Sigmoid colon (tissue), 7 donors: ENCODE results near the gene SELENOI. TPM values are rescaled to one million over a fixed set of nuclear protein-coding genes. Genes with fewer than 3 reads are reported as not detected.
A peak's percentile ranks its signal among the peaks of the same experiment; 100 is the strongest.

ENCODE experiments used
- DNase-seq: peaks from one replicate; pipeline ENCODE4 v3.0.0-alpha.2; 2019
- H3K27ac ChIP-seq, 4 donors: fragments of 200-600 bp; sonication (generic); one replicate each; pipeline ENCODE4 v1.5.1; 2016 to 2019; ENCODE audit warnings: mild to moderate bottlenecking in 1 of 4
- H3K27me3 ChIP-seq, 3 donors: fragments of 200-600 bp; sonication (generic); one replicate each; pipeline ENCODE4 v1.5.1; 2019; ENCODE audit warnings: mild to moderate bottlenecking in 1 of 3
- H3K36me3 ChIP-seq, 4 donors: fragments of 200-600 bp; sonication (generic); one replicate each; pipeline ENCODE4 v1.5.1; 2016 to 2019
- H3K4me1 ChIP-seq, 4 donors: fragments of 200-600 bp; sonication (generic); one replicate each; pipeline ENCODE4 v1.5.1; 2017 to 2019
- H3K4me3 ChIP-seq, 4 donors: fragments of 200-600 bp; sonication (generic); one replicate each; pipeline ENCODE4 v1.5.1; 2017 to 2019; ENCODE audit warnings: mild to moderate bottlenecking in 2 of 4, moderate library complexity in 1 of 4
- H3K9me3 ChIP-seq, 4 donors: fragments of 200-600 bp in 3 of 4; sonication (generic) in 3 of 4; one replicate each; pipeline versions ENCODE4 v1.5.1 to v1.6.1; 2013 to 2019
- CTCF ChIP-seq, 4 experiments: fragments of 450-650 bp in 3 of 4; fragments of 200-600 bp in 1 of 4; IDR thresholded peaks; one replicate each; pipeline ENCODE4 v1.5.1; 2016 to 2019; ENCODE audit warnings: antibody characterized with exemption in 4 of 4, mild to moderate bottlenecking in 3 of 4, moderate library complexity in 2 of 4
- EP300 ChIP-seq, 4 donors: sonication (generic); formaldehyde crosslinking; IDR thresholded peaks; one replicate each; pipeline ENCODE4 v1.6.1; 2017; ENCODE audit warnings: antibody characterized with exemption in 4 of 4
- POLR2A ChIP-seq, 2 donors: fragments of 450-650 bp; IDR thresholded peaks; one replicate each; pipeline ENCODE4 v1.6.1; 2016; ENCODE audit warnings: antibody characterized with exemption in 2 of 2, mild to moderate bottlenecking in 2 of 2, moderate library complexity in 2 of 2
- POLR2AphosphoS5 ChIP-seq, 4 donors: sonication (generic); formaldehyde crosslinking; IDR thresholded peaks; one replicate each; pipeline ENCODE4 v1.6.1; 2017; ENCODE audit warnings: antibody characterized with exemption in 4 of 4
- WGBS, 2 donors: extraction: QIAGEN DNeasy Blood & Tissue Kit; methylation state at CpG; one replicate each; pipeline ENCODE4 v1.1.7; 2013; 5-methylcytosine and 5-hydroxymethylcytosine counted together
- intact Hi-C: fragments of 100-400 bp; cut with DNase I; formaldehyde crosslinking; loops from one replicate; pipeline ENCODE4 v1.15.1; 2023
- polyA plus RNA-seq, 3 donors: library from polyadenylated mRNA; stranded (reverse); fragments of 200-250 nt; gene quantifications; one replicate each; pipeline ENCODE4 v1.2.3, GENCODE V29; 2013
- total RNA-seq, 4 donors: library from RNA; depleted of rRNA; stranded (reverse); fragments of >200 nt; gene quantifications; one replicate each; pipeline ENCODE4 v1.1.0, GENCODE V29; 2016
- donor health status: healthy with polysubstance abuse.
- donor health status: Bipolar disorder and iron deficiency.
- donor health status: healthy.

Gene SELENOI
- total and polyA plus RNA-seq, 7 donors = 1.2 to 11.0 (median 8.9) TPM

- no peaks in the 10 kb centered on the region for H3K27me3 ChIP-seq
Observed at GRCh38 chr2:26337298-26337697, 8.6 kb upstream of the SELENOI start.

DNA sequence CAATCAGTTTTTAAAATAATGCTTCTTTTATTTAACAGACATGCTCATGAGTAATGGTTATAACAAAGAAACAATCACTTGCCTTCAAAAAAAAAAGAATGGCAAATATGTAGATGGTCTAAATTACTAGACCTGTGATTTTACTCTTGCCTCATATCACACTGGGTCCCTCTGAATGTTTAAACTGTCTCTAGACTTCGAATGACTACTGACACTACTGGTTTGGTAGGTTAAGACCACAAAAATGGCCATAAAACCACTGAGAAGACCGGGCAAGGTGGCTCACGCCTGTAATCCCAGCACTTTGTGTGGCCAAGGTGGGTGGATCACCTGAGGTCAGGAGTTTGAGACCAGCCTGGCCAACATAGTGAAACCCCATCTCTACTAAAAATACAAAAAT, 5.1 kb upstream of the SELENOI start:
- no peak for TF ChIP-seq CTCF (IDR thresholded peaks at IDR 0.05)
- no peak for TF ChIP-seq POLR2AphosphoS5 (IDR thresholded peaks at IDR 0.05)
- no peak for TF ChIP-seq POLR2A (IDR thresholded peaks at IDR 0.05)
- no peak for TF ChIP-seq EP300 (IDR thresholded peaks at IDR 0.05)
- H3K27me3 ChIP-seq = no peaks in the 10 kb centered on the region
- no peaks in the 10 kb centered on the region for H3K9me3 ChIP-seq
- WGBS, 2 donors = 25 to 74% methylated on average over 3 of the region's 3 CpGs
- no peak overlapping the region for H3K27ac ChIP-seq
- no peak overlapping the region for H3K4me3 ChIP-seq
- H3K4me1 ChIP-seq = peaks cover 0 to 12% (median 10%) of the 10 kb centered on the region in 4 donors
- intact Hi-C loops = no loop called here
- H3K36me3 ChIP-seq = no peaks in the 10 kb centered on the region
- no peak for DNase-seq

More at GRCh38 chr2:26337298-26337697, 8.6 kb upstream of the SELENOI start:
- 96 to 98% methylated on average over 2 of the region's 2 CpGs for WGBS, 2 donors
- no peaks in the 10 kb centered on the region for H3K9me3 ChIP-seq
- TF ChIP-seq POLR2A (IDR thresholded peaks at IDR 0.05) = no peak
- intact Hi-C loops = no loop called here
- H3K4me1 ChIP-seq = no peaks in the 10 kb centered on the region
- no peak for DNase-seq
- H3K27ac ChIP-seq = no peak overlapping the region
- H3K4me3 ChIP-seq = no peak overlapping the region
- no peaks in the 10 kb centered on the region for H3K36me3 ChIP-seq

- Histone ChIP-seq H3K9me3 (no peaks in the 10 kb centered on the region), H3K4me1 (peaks cover 0 to 27% (median 26%) of the 10 kb centered on the region in 4 donors), H3K27ac (peak overlapping the region; percentile 90 to 97 (median 92)), H3K4me3 (peak overlapping the region; percentile 64 to 90 (median 80)), H3K27me3 (no peaks in the 10 kb centered on the region), H3K36me3 (no peaks in the 10 kb centered on the region)
- no peak for DNase-seq
- intact Hi-C loops = loop anchor here (5.0 kb wide), 2 partner anchors 102 to 312 kb away; partner anchors contain the start of genes HADHA, HADHB and RAB10
- WGBS, 2 donors = 27 to 49% methylated on average over 17 of the region's 17 CpGs
- TF ChIP-seq EP300 (IDR thresholded peaks at IDR 0.05) (no peak), POLR2AphosphoS5 (IDR thresholded peaks at IDR 0.05) (no peak), CTCF (IDR thresholded peaks at IDR 0.05) (no peak), POLR2A (IDR thresholded peaks at IDR 0.05) (no peak)
Observed at GRCh38 chr2:26344581-26345282, 1.2 kb upstream of the SELENOI start.

DNA sequence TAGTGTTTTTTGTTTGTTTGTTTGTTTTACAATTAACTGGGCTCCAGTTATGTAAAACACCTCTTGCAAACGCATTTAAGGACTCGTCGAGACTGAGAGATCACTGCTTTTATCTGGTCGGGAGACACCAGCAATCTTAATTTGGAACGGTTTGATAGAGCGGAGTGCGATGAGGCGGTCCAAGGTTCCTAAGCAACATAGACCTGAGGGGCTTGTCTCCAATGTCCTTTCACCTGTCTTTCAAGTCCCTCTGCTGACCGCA, 729 bp upstream of the SELENOI start:
- WGBS, 2 donors = 0% methylated on average over 9 of the region's 9 CpGs
- intact Hi-C loops = loop anchor here (5.0 kb wide), 2 partner anchors 103 to 313 kb away; partner anchors contain the start of genes HADHA, HADHB and RAB10
- Histone ChIP-seq H3K4me3 (peak overlapping the region; percentile 64 to 90 (median 80)), H3K4me1 (peaks cover 0 to 27% (median 26%) of the 10 kb centered on the region in 4 donors), H3K36me3 (no peaks in the 10 kb centered on the region), H3K27ac (peak overlapping the region; percentile 90 to 97 (median 92)), H3K9me3 (no peaks in the 10 kb centered on the region), H3K27me3 (no peaks in the 10 kb centered on the region)
- TF ChIP-seq POLR2AphosphoS5 (IDR thresholded peaks at IDR 0.05) = no peak
- TF ChIP-seq POLR2A (IDR thresholded peaks at IDR 0.05) = no peak
- no peak for TF ChIP-seq CTCF (IDR thresholded peaks at IDR 0.05)
- TF ChIP-seq EP300 (IDR thresholded peaks at IDR 0.05) = no peak
- no peak for DNase-seq

DNA sequence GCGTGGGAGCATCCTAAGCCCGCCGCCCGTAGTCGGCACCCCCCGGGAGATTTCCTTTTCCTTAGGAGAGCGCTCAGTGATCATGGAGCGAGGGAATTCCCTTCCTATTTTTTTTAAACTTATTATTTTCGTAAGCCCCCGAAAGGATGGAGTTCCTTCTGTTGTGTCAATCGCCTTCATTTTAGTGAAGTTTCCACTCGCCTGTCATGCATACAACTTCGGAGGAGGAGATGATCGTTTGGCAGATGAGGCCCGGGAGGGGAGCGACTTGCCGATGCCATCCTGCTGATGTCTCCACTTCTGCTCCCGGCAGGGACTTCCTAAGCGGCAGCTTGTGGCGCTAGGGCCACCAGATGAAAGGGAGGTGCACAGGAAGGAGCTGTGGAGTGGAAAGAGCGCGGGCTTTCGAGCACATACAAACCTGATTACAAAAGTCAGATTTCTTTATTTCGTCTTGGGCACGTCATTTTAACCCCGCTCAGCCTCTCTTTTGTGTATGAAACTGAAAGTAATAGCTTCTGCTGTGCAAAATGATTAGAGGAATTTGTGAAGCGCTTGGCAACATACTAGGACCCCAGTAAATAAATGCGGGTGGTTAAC, 611 bp downstream of the SELENOI start, which contains the start of gene ADGRF3:
Gene ADGRF3, minus strand, starts transcription at position 336 of the 600 bp plus-strand sequence. CDS start 555 bp downstream, outside the sequence.
- peaks cover 0 to 27% (median 26%) of the 10 kb centered on the region in 4 donors for H3K4me1 ChIP-seq
- H3K9me3 ChIP-seq = no peaks in the 10 kb centered on the region
- intact Hi-C loops = loop anchor here (5.0 kb wide), 2 partner anchors 104 to 314 kb away; partner anchors contain the start of genes HADHA, HADHB and RAB10
- peak within 1 kb of the TSS; percentile 90 to 97 (median 92) for H3K27ac ChIP-seq
- H3K4me3 ChIP-seq = peak within 1 kb of the TSS; percentile 64 to 90 (median 80)
- no peaks in the 10 kb centered on the region for H3K27me3 ChIP-seq
- H3K36me3 ChIP-seq = no peaks in the 10 kb centered on the region
- TF ChIP-seq EP300 (IDR thresholded peaks at IDR 0.05) (no peak), CTCF (IDR thresholded peaks at IDR 0.05) (no peak), POLR2AphosphoS5 (IDR thresholded peaks at IDR 0.05) (peak in 1 of 4 donors; percentile 37)
- WGBS, 2 donors = 0% methylated on average over 28 of the region's 28 CpGs
- peak; percentile 72 for DNase-seq
